ENCODE measurements around the gene MPV17.

DNA sequence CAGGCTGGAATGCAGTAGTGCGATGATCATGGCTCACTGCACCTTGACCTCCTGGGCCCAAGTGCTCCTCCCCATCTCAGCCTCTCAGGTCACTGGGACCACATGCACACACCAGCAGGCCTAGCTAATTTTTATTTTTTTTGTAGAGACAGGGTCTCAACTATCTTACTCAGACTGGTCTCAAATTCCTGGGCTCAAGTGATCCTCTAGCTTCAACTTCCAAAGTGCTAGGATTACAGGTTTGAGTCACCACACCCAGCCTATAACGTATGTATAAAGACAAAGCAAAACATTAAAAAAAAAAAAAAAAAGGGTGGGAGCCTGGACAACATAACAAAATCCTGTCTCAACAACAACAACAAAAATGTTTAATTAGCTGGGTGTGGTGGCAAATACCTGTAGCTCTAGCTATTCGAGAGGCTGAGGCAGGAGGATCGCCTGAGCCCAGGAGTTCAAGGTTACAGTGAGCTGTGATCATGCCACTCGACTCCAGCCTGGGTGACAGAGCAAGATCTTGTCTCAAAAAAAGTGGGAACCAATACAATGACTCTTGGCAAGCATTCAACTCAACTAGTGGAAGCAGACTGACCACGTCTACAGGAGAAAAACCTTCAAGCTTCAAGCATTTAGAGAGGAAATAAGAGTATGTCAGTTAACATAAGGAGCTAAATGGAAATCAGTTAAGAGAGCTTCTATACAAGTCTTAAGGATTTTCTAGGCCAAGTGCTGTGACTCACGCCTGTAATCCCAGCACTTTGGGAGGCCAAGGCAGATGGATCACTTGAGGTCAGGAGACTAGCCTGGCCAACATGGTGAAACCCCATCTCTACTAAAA, 31.1 kb upstream of the MPV17 start:
- TF ChIP-seq, protein P1, sequence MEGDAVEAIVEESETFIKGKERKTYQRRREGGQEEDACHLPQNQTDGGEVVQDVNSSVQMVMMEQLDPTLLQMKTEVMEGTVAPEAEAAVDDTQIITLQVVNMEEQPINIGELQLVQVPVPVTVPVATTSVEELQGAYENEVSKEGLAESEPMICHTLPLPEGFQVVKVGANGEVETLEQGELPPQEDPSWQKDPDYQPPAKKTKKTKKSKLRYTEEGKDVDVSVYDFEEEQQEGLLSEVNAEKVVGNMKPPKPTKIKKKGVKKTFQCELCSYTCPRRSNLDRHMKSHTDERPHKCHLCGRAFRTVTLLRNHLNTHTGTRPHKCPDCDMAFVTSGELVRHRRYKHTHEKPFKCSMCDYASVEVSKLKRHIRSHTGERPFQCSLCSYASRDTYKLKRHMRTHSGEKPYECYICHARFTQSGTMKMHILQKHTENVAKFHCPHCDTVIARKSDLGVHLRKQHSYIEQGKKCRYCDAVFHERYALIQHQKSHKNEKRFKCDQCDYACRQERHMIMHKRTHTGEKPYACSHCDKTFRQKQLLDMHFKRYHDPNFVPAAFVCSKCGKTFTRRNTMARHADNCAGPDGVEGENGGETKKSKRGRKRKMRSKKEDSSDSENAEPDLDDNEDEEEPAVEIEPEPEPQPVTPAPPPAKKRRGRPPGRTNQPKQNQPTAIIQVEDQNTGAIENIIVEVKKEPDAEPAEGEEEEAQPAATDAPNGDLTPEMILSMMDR (IDR thresholded peaks at IDR 0.05): no peak
- TF ChIP-seq POLR2A (IDR thresholded peaks at IDR 0.05): no peak

Measured in uterus (tissue), 2 donors.